SK-N-MC (cell line): ENCODE measurements around the gene SMAD7.

ENCODE experiments used
- EZH2 ChIP-seq: fragments of 200-600 bp; sonication (generic); IDR thresholded peaks from one replicate; pipeline ENCODE4 v1.6.1; 2017; ENCODE audit warnings: antibody characterized with exemption
- POLR2AphosphoS5 ChIP-seq: IDR thresholded peaks from 2 replicates; pipeline ENCODE4 v1.6.1; 2012; ENCODE audit warnings: mild to moderate bottlenecking, low read depth, low read length, borderline replicate concordance

- TF ChIP-seq EZH2 (no peak), POLR2AphosphoS5 (no peak)
Measured at GRCh38 chr18:48950536-48951447, at the start of gene SMAD7.
